ENCODE measurements around the gene ARHGAP22.

The ARHGAP22 gene

DNA sequence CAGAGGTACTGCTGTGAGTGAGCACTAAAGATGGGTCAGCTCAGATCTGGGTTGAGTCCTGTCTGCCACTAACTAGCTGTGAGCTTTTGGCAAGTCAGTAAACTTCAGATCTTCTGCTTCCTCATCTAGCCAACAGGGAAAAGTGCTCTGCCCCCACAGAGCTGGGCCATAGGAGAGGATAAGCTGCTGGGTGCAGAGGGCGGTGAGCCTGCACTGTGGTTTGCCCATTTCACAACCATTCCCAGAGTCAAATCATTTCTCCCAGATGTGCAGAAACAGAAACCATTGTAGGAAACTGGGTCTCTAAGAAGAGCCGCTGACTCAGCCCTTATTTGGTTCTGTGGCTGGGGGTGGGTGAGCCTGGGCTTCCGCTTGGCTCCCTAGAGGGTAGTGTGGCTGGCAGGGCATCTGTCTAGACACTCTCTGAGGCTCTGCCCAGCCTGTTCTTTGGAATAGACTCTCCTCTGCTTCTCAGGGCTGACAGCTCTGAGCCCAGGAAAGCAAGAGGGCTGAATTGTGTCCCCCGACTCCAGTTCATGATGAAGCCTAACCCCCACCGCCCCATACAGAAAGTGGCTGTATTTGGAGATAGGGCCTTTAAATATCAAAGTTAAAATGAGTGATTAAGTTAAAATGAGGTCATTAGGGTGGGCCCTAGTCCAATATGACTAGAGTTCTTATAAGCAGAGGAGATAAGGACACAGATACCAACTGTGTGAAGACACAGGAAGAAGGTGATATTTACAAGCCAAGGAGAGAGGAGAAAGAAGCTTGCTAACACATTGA, 29.5 kb upstream of the ARHGAP22 start:
- peak; percentile 96 for FAIRE-seq
- DNase-seq (ENCODE audit: extremely low spot score, insufficient read length, low read depth): no peak

DNA sequence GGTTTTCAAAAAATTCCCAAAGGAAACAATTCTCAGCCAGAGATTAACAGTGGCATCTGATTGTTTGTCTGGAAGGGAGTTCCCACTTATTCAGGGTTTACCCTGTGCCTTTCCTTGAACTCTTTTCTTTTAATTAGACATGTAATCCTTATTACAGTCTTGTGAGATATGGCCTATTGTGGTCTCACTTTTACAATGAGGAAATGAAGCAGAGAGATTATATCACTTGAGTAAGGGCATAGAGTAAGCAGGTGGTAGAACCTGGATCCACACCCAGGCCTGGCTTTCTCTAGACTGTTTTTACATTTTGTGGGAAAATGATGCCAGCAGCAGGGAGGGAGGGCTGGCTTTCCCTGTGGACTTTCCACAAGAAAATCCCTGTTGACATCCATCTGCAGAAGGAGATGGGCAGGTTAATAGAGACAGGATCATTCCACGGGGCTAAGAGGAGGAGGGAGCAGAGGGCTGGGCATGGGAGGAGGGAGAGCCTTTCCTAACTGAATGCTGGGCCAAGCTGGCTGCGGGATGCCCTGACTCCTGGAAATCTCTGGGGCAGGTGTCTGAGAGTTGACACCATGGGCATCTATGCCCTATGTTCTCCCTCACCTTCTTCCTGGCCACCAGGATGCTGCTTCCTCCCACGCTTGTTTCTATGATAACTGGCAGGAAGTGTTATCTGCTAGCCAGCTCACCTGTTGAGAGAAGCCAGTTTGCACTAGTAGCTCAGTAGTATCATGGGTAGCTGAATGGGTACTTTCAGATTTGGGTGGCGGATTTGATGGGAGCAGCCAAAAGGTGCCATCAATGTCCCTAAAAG, 28.7 kb upstream of the ARHGAP22 start:
- DNase-seq (ENCODE audit: extremely low spot score, insufficient read length, low read depth) (no peak), FAIRE-seq (no peak)

DNA sequence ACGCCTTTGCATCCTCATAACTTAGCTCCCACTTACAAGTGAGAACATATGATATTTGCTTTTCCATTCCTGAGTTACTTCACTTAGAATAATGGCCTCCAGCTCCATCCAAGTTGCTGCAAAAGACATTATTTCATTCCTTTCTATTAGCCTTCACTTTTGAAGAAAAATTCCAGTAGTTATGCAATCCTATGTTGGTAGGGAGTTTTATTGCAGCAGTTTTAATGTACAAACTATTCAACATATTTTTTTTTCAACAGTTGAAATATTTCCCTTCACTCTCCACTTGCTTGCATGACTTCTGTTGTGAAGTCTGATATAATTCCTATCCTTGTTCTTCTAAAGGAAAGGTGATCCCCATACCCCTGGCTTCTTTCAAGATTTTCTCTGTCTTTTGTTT, 27.3 kb upstream of the ARHGAP22 start:
- FAIRE-seq: no peak
- no peak for DNase-seq (ENCODE audit: extremely low spot score, insufficient read length, low read depth)

DNA sequence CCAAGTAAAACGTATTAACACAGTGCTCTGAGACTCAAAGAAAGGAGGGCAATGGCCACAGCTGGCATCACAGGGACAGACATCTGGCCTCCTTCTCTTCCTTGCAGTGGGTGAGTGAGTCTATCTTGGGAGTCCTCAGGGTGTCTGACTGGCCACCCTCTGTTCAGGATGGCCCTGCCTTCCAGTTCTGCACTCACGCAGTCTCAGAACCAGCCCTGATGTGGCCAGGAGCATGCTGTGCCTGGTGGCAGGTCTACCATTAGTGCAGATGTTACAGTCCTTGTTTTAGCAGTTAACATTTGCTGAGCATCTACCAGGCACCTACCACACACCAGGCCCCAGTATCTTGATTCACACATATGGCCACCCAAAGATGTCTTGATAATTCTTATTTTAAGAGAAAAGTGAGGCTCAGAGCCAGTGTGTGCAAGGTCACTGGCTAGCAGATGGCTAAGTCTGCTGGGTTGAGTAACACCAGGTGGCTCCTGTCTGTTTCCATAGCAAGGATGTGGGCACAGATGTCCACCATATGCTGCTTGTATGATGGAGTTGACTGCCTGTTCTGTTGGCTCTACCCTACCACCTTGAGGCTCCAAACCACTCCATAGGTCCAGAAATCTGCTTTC, 23.2 kb upstream of the ARHGAP22 start:
- FAIRE-seq: no peak
- DNase-seq (ENCODE audit: extremely low spot score, insufficient read length, low read depth): no peak

DNA sequence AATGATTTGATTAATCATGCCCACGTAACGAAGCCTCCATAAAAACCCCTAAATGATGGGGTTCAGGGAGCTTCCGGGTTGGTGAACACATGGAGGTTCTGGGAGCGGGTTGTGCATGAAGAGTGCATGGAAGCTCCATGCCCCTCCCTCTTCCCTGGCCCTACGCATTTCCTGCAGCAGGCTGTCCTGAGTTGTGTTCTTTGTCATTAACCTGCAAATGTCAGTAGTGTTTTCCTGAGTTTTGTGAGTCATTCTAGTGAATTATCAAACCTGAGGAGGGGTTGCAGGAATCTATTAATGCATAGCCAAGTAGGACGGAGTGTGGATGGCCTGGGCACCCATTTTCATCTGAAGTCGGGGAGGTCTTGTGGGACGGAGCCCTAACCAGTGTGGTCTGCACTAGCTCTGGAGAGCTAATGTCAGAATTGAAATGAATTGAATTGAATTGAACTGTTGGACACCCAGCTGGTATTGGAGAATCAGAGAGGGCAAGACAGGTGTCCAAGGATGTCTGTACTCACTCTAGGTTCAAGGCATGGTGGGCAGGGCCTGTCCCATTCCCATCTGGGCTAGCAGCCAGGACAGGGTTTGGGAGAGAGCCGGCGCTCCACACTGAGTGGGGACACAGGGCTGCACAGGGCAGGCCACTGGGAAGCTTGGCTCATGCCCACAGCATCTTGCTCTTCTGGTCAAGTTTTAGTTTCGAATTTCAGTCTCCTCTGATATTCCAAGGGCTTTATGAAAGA, 22.3 kb upstream of the ARHGAP22 start:
- DNase-seq (ENCODE audit: extremely low spot score, insufficient read length, low read depth) (no peak), FAIRE-seq (no peak)

DNA sequence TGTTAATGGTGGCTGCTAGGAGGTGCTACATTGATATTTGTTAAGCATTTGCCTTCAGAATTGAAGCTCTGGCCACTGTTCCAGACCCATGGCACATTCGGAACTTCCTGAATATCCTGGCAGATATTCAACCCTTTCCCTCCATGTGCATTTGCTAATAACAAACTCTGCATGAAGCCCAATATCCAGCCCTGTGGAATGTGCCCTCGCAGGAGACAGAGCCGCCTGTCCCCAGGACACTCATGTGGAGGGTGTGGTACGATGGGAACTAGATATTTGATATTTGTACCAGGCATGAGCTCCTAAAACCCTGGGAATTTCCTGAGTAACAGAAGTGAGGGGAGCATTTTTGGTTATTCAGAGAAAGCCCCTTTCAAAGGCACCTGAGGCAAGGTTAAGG, 21.6 kb upstream of the ARHGAP22 start:
- FAIRE-seq (no peak), DNase-seq (ENCODE audit: extremely low spot score, insufficient read length, low read depth) (no peak)

DNA sequence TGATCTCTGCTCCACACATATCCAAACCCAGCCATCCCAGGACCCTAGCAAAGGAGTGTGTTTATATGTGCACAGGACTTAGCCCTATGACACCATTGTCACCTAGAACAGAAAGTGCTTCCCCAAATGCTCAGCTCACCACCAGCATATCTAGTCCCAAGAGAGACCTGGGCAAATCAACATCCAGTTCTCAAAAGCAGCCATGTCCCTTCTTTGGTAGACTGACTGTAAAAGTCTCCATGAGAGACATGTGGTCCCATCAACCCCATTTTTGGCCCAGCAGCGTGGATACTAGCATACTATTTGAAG, 20.9 kb upstream of the ARHGAP22 start:
- no peak for DNase-seq (ENCODE audit: extremely low spot score, insufficient read length, low read depth)
- FAIRE-seq: no peak

DNA sequence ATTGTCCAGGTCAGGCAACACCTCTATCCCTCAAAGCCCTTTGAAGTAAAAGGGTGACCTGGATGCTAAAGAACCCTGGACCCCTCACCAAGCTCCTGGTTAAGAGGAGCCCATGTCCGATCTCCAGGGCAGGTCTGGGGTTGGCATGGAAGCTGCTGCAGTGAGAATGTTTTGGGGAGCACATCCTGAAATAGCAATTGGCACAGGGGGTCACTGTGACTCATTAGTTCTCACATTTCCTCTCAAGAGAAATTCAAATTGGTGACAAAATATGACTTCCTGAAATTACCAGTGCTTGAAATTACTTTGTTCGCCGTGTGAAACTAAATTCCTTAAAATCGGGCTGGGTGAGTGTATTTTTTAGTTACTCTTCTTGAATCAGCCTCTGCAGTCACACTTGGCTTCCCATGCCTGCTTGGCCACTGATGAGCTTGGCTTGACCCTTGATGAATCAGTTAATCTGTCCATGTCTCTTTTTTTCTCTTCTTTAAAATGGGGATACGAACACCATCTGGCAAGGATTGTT, 18.8 kb upstream of the ARHGAP22 start:
- DNase-seq (ENCODE audit: extremely low spot score, insufficient read length, low read depth) (no peak), FAIRE-seq (no peak)

DNA sequence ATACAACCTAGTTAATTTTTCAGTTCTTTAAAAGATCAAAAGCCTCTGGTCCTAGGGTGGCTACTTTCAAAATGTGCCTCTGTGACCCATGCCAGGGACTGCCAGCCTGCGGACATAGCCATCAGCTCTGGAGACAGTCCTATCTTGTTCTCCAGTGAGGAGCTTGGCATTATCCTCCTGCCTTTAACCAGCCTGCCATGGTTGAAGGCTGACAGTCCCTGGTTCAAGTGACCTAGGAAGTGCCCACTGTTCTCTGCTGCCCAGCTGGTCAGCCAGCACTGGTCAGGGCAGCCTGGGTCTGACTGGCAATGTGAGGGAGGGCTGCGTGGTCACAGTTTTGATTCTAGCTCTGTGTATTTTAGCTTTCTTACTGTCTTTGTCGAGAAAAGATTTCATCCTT, 18.1 kb upstream of the ARHGAP22 start:
- FAIRE-seq (no peak), DNase-seq (ENCODE audit: extremely low spot score, insufficient read length, low read depth) (no peak)

DNA sequence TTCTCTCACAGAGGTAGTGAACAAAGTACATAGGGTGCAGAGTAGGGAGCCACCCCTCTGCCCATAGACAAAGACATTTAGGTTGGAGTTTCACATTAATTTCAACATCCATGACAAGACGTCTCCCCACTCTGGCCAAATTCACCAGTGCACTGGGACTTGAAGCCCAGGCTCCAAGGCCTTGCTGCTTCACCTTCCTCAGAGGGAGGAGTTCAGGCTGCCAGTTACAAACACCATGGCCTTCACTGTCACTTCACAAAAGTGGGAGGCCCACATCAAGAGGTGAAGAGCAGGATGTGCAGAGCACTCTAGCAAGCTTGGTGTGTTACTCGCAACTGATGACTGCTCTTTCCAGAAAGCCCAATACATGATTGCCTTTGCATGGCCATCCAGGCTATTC, 15.8 kb upstream of the ARHGAP22 start:
- FAIRE-seq (no peak), DNase-seq (ENCODE audit: extremely low spot score, insufficient read length, low read depth) (no peak)

DNA sequence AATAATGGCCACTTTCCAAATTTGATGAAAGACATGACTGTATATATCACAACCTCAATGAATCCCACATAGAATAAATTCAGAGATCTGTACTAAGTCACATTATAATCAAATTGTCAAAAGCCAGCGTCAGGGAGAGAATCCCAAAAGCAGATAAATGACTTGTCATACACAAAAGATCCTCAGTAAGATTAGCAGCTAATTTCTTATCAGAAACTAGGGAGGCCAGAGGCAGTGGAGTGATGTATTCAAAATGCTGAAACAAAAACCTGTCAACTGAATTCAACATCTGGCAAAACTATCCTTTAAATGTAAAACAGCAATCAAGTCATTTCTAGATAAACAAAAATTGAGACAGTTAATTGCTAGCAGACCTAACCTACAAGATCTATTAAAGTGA, 11.6 kb upstream of the ARHGAP22 start:
- DNase-seq (ENCODE audit: extremely low spot score, insufficient read length, low read depth) (no peak), FAIRE-seq (no peak)

DNA sequence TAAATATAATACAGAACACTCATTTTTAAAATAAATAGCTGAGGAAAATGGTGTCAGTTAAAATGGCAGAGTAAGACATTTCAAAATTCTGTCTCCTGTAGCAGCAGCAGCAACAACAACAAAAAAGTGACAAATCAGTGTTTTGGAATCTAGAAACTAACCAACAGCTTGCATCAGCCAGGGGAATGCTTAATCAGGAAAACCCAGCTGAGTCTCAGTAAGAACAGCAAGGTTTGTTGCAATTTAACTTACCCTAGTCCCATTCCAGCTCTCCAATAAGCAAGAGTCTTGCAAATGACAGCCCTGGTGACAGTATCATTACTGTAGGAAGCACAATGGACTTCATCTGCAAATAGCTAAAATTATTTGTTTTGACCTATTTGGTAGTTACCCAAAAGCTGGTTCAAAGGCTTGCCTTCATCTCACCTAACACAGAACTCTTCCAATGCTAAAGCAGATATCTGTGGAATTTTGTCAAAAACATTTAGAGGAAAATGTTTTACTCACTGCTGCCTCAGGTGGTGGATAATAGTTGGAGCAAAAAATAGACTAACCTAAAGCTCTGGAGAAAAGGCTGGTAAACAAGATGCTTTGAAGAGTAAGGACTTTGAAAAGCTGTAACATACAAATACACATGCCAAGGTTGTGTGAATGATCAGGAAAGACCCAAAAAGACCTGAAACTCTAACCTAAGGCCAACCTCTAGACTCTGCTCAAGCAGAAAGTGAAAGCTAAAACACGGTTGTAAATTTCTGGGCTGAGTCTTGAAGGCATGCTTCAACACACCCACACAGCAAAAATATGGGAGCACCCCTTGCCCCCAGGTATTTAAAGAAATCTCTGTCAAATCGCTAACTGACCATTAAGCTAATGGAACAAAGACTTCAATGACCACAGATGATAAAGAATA, 9.9 kb upstream of the ARHGAP22 start:
- DNase-seq (ENCODE audit: extremely low spot score, insufficient read length, low read depth) (no peak), FAIRE-seq (peak; percentile 84)

DNA sequence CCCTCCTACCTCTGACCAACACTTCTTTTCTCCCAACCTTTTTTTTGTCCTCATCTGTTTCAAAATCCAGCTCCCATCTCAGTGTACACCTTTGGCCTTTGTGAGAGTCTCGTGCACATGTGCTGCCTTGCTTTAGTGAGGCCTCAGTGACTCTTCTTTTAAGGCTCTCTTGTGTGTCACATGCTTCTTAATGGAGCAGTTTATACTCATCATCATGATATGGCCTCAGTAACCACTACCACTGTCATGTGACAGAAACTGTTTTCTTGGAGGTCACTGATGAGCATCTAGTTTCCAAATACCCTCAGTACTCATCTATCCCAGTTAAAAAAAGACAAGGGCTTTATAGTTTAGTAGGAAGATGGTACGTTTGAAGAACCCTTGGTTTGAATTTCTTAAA, 8.1 kb upstream of the ARHGAP22 start:
- FAIRE-seq (peak; percentile 21), DNase-seq (ENCODE audit: extremely low spot score, insufficient read length, low read depth) (no peak)

DNA sequence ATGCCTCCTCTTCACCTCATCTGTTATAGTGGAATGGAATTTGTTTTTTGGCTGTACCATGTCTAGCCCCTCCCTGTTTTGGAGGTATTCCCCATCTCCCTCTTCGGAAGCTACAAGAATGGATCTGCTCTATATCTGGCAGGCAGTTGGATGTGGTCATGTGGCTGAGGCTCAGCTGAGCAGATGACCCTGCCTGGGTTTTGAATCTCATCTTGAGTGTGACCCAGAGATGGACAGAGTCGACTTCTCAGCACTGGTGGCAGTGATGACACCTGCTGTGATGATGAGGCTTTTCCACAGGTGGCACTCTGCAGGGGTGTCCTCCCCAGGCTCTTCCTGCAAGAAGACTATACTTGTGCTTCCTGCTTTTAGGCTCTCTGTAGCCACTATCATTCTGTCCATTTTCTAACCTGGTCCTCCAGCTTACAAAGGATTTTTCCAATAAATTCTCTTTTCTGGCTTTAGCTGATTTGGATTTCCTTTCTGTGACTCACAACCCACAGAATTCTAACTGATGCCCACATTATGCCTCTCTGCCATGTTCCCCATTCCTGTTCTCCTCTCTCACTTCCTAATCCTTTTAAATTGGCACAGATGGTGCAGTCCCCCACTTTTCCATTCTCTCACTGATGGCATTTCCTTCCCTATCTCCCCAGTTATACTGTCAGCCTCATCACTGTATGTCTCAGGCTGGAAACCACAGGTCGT, 7.5 kb upstream of the ARHGAP22 start:
- DNase-seq (ENCODE audit: extremely low spot score, insufficient read length, low read depth) (no peak), FAIRE-seq (no peak)

DNA sequence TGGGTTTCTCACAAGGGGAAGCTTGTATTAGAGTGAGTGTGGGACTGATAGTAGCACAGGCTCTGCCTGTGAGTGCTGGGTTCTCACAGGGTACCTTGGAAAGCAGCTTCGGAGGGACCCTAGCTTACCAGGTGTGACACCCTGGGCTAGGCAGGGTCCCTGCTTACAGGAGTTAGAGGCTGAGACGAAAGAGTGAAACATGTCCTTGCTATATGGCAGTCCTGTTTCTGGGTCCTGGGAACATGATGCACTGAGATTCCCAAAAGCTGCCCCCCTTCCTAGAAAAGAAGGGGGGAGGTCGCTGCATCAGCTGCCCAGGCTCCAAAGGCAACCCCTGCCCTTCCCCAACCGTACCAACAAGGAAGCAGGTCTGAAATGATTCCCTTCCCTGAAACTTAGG, 6.3 kb upstream of the ARHGAP22 start:
- FAIRE-seq (no peak), DNase-seq (ENCODE audit: extremely low spot score, insufficient read length, low read depth) (no peak)

DNA sequence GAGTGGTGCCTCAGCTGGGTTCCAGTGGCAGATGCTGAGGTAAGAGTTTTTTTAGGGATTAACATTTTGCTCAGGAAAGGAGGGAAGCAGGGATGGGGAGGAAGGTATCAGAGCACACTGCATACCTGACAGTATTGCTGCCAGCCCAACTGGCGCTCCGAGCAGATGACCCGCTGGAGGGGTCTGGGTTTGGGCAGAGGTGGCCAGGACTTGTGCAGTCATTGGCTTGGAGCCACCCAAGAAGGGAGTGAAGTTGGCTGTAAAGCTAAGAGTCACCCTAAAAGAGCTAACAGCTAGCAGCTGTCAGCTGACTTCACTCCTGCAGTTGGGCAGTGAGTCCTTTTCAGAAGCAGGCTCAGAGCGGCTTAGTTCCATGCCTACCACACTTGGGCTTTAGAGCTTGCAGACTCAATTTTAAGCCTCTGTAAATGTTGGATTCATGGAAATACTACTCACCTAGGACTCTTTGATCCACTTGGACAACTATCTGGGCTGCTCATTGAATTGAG, 5.8 kb upstream of the ARHGAP22 start:
- FAIRE-seq: no peak

DNA sequence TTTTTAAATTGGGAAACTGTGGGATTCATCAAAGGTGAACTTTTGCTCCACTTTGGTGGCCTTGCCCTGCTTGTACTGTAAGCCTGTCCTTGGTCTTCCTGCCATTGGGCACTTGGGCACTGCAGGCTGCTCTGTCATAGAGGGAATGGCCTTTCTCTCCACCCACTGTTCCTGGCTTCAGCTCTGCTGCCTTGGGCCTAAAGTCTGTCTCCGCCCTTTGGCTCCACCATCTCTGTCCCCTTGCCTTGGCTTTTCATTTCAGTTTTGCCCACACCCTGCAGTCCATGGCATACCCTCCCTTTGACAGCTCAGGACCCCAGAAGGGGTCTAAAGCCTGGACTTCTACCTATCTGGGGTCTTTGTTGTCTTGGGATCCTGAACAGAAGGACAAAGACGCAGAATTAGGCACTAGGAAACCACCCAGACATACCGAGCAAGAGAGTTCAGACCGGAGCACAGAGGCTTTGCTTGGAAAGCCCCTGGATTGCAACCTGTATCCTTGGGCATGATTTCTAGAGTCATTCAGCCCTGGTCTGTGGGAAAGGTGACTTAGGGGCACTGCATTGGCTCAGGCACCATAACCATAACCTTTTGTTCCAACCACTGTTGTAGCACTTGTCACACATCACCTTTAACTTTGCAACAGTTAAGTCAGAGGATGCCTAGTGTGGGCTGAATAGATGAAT, 5.2 kb upstream of the ARHGAP22 start:
- DNase-seq (ENCODE audit: extremely low spot score, insufficient read length, low read depth) (no peak), FAIRE-seq (no peak)

More for the DNA sequence above, 5.8 kb upstream of the ARHGAP22 start:
- no peak for DNase-seq (ENCODE audit: extremely low spot score, insufficient read length, low read depth)

DNA sequence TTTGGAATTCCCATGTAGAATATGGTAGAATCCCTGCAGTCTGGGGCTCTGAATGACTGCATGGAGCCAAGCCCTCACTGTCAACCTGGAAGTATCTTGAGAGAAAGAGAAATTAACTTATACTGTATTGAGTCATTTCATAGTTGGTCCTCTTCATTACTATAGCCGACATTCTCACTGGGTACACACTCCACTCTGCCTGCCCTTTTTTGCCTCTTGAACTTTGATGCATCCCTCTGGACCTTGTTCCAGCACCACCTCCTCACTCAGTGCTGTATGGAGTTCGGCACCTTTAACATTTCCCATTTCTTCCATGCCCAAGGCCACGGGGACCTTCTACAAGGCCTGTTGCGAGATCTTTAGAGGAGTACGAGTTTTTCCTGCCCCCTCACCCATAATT, 4.6 kb upstream of the ARHGAP22 start:
- DNase-seq (ENCODE audit: extremely low spot score, insufficient read length, low read depth): no peak
- FAIRE-seq: no peak
